ENCODE results near the gene RNPEPL1.

RNPEPL1 gene

DNA sequence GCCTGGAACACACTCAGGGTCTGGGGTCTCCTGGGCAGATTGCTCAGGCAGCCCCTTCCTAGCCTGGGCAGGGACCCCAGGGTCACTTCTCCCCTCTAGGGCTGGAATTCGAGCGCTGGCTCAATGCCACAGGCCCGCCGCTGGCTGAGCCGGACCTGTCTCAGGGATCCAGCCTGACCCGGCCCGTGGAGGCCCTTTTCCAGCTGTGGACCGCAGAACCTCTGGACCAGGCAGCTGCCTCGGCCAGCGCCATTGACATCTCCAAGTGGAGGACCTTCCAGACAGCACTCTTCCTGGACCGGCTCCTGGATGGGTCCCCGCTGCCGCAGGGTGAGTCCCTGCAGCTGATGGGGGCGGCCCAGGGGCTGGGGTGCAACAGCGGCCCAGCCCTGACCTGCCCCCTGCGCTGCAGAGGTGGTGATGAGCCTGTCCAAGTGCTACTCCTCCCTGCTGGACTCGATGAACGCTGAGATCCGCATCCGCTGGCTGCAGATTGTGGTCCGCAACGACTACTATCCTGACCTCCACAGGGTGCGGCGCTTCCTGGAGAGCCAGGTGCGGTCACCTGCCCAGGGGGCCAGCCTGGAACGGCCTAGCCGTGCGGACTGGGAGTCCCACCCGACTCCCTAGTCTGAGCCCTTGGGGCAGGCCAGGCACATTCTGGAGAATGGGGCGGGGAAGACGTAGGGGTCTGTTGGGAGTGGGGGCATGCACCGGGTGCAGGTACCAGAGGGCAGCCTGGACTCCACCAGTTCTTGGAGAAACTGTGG lies 8.3 kb downstream of the RNPEPL1 start:
- no peak for DNase-seq (ENCODE audit: low read depth in 3 of 3)

DNA sequence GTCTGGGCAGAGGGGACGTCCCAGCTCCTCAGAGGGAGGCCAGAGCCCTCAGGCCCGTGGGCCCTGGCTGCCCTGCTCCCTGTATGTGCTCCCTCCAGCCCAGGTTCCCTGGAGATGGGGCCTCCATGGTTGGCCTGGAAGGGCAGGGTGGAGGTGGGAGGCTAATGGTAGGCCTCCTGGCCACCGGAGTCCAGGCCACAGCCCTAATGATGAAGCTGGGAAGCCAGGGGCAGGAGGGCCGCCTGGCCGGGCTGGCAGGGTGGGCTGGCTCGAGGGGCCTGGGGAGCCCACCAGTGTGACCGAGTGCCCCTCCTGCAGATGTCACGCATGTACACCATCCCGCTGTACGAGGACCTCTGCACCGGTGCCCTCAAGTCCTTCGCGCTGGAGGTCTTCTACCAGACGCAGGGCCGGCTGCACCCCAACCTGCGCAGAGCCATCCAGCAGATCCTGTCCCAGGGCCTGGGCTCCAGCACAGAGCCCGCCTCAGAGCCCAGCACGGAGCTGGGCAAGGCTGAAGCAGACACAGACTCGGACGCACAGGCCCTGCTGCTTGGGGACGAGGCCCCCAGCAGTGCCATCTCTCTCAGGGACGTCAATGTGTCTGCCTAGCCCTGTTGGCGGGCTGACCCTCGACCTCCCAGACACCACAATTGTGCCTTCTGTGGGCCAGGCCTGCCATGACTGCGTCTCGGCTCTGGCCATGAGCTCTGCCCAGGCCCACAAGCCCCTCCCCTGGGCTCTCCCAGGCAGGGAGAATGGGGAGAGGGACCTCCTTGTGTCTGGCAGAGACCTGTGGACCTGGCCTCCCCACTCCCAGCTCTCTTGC lies 9.2 kb downstream of the RNPEPL1 start:
- no peak for DNase-seq (ENCODE audit: low read depth in 3 of 3)

- no peak for DNase-seq (ENCODE audit: low read depth in 3 of 3)
Observed at GRCh38 chr2:240578110-240578450, 9.8 kb downstream of the RNPEPL1 start.

DNA sequence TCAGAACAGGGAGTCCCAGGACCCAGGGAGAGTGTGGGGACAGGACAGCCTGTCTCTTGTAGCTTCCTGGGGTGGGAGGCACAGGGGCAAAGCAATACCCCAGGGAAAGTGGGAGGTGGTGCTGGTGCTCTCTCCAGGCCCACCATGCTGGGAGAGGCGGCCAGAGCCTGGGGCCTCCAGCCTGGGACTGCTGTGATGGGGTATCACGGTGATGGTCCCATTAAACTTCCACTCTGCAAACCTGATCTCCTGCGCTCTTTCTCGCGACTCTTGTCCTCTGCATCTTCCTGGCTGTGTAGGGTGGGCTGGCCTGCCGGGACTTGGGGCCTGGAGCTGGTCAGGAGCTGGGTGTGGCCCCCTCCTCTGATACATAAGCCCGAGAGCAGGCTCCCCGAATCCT lies 10.2 kb downstream of the RNPEPL1 start:
- DNase-seq (ENCODE audit: low read depth in 3 of 3), result no peak

DNA sequence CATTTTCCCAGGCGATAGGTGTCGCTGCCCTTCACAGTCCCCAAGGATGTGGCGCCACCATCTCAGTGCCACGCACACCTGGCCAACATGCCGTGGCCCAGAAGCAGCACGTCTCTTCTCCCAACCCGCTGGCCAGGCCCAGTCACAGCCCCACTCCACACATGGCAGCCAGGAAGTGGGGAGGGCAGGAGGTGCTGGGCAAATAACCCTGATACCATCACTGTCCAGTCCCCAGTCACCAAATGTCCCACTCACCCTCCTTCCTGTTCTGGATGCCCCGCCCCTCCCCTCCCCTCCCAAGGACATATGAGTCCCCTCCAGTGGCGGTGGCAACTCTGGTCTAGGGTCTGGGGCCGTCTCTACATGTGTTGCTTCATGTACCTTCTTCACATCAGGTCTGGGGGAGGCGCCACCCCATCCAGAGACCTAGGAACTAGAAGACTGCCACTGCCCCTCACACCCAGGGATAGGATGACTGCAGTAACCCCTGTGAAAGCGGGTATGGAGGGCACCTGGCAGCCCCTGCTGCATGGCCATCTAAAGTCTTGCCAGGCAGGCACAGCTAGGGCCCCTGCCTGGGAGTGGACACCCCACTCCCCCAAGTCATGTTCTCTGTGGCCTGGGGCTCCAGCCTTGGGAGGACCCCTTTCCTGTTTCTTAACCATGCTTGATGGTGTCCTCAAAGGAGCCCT lies 10.9 kb downstream of the RNPEPL1 start:
- DNase-seq (ENCODE audit: low read depth in 3 of 3), result no peak

GRCh38 chr2:240579771-240580614 lies 11.7 kb downstream of the RNPEPL1 start:
- DNase-seq (ENCODE audit: low read depth in 3 of 3), result peak in 2 of 3 donors; percentile 55 to 64

DNA sequence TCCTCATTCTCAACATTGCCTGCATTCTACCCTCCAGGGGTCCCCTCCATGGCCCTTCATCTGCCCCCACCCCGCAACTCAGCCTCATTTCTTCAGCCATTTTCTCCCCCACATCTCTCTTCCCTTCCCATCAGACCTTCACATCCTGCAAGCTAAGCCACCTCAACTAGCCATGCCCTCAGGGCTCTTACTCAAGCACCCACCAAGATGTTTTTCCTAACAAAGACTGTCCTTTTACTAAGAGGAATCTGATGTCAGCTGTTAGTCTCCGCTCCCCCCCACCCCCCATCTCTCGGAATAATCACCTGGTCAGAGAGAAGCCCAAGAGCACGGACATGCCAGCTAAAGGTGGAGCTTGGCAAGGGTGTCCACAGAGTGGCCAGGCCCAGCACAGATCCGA lies 13.5 kb downstream of the RNPEPL1 start:
- DNase-seq (ENCODE audit: low read depth in 3 of 3), result no peak

GRCh38 chr2:240582781-240583180 lies 14.5 kb downstream of the RNPEPL1 start:
- no peak for DNase-seq (ENCODE audit: low read depth in 3 of 3)

DNA sequence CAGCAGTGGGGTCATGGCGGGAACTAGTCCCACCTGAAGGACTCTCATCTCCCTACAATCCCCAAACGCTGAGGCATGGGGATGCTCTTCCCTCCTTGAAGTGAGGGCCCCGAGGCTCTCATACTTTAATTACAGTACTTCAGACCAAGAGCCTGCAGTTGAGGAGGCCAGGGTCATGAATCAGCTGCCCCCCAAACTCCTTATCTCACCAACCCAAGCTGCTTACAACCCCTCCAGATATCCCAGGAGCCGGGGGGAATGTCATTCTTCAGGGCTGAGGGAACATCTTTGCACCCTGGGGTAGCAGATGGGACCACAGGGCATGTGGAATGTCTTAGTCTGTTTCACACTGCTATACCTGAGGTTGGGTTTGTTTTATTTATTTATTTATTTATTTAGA lies 15.5 kb downstream of the RNPEPL1 start:
- no peak for DNase-seq (ENCODE audit: low read depth in 3 of 3)

DNA sequence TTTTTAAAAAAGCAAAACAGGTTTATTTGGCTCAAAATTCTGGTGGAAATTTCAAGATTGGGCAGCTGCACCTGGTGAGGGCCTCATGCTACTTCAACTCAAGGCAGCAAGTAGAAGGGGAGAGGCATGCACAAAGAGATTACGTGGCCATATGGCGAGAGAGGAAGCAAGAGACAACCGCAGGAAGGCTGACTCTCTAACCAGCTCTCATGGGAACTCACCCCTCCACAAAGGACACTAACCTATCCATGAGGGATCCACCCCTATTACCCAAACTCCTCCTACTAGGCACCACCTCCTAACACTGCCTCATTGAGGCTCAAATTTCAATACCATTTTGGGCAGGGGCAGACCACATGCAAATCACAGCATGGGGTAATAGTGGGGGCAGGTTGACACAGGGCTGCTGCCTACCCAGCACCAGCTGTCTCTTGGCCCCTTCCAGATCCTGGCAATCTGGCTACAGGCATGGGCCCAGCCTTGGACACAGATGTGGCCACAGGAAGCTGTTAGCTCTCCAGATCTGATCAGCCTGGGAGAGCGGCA lies 16.3 kb downstream of the RNPEPL1 start:
- no peak for DNase-seq (ENCODE audit: low read depth in 3 of 3)

DNA sequence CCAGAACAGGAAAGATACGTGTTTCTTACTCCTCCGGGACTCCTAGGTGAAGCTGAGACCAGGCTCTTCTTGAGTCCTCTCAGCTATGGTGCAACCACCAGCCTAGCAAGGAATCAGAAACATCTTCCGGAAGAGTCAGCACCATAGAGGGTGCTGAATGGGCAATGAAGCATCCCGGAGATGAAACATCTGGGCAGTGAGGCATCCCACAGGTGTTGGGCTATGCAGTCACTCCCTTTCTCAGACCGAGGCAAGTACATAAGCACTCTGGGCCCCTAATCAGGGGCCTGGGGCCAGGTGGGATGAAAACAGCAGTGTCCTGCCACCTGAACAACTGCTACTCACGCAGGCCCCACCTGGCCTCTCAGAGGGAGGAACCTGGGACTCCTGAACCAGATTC lies 16.8 kb downstream of the RNPEPL1 start:
- DNase-seq (ENCODE audit: low read depth in 3 of 3), result no peak

DNA sequence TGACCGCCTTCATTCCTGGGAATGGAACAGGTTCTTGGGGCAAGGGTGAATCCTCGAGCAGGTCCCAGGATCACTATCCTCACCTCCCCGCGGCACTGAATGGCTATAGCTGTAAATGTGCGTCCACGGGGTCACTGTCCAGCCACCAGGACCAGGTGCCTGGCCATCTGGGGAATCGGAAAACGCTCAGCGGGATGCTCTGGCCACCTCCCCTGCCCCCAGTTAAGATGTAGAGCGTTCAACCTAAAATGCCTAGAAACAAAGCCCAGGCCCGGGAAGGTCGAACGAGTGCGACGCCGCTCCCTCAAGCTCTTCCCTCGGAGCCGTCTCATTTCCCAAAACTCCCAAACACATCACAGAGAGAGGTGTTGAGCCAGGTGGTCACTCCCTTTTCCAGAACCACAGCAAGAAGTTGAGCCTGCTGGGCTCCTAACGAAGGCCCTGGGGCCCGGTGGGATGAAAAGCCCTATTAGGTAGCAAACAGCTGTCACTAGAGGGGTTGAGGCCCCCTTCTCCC lies 17.5 kb downstream of the RNPEPL1 start:
- no peak for DNase-seq (ENCODE audit: low read depth in 3 of 3)

- peak; percentile 93 to 97 (median 93) for DNase-seq (ENCODE audit: low read depth in 3 of 3)
Observed at GRCh38 chr2:240586198-240586918, 18.1 kb downstream of the RNPEPL1 start, which contains the start of gene CAPN10. Gene CAPN10, plus strand, starts transcription at chr2:240586734. Its CDS starts 178 bp downstream, at chr2:240586912.

DNA sequence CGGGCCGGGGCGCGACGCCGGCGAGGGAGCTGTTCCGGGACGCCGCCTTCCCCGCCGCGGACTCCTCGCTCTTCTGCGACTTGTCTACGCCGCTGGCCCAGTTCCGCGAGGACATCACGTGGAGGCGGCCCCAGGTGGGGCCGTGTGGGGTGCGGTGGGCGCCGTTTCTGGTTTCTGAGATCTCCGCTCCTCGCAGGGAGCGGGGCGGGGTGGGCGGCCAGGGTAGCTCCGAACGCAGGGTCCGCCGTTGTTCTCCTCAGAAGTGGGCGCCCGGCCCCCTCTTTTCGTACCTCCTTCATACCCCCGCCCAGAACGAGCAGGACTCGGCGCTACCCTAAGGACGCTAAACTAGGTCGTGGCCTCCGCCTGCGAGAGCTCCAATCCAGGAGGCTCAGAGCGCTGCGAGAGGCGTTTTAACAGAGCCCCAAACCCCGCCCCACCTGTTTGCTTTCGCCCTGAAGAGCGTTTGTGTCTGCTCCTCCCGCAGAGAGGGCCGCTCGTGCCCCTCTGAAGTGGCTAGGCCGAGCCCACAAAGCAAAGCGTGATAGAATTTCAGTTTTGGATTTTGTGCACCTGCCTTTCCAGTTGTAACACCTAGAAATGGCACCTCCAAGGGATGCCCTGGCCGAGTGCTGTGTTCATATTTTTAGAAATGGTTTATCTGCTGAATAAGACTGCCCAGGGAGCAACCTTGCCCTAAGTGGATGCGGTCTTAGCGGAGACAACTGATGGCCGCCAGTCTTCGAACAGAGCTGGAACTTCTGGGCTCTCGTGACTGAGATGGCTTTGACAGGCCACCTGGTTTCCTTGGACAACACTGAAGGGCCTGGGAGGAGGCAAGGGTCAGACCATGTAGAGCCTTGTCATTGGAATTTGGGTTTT lies 18.9 kb downstream of the RNPEPL1 start:
- peak in 1 of 3 donors; percentile 52 for DNase-seq (ENCODE audit: low read depth in 3 of 3)

DNA sequence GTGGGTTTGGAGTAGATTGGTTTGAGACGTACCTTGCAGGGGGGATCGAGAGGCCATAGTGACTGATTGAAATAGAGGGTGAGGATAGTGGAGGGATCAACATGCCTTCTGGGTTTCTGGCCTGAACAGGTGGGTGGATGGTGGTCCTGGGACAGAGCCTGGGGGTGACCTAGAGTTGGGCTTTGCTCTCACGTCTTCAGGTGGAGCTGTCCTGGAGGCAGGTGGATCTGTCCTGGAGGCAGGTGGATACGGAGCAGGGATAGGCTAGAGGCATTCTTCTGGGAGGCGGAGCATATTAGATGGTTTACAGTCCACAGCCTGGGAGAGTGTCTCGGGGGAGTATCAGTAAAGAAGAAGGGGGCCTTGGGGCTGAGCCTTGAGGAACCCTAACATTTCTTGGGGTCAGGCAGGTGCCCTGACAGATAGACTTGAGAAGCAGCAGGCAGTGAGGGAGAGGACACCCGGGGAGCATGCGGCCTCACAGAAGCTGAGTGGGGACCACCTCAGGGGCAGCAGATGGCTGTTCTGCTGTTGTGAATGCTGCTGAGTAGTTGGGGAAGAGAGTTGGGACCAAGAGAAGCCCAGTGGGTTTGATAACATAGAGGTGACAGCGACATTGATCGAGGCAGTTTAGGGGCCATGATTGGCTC lies 19.8 kb downstream of the RNPEPL1 start:
- no peak for DNase-seq (ENCODE audit: low read depth in 3 of 3)

DNA sequence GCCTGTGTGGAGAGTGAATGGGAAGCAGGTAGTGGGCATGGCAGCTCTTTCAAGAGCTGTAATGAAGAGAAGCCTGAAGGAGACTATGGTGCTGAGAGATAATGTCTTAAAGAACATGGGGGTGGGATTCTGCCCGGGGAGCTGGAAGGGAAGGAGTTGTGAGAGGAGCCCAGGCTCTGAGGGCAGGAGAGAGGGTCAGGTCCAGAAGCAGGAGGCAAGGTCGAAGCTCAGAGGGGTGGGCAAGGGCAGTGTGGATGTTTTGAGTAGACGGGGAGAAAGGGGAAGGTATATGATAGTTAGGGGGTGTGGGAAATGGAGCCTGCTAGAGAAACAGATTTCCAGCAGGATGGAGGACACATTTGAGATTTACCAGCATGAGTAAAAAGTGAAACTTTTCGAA lies 20.4 kb downstream of the RNPEPL1 start:
- DNase-seq (ENCODE audit: low read depth in 3 of 3), result no peak

GRCh38 chr2:240589375-240589774 lies 21.1 kb downstream of the RNPEPL1 start:
- no peak for DNase-seq (ENCODE audit: low read depth in 3 of 3)

GRCh38 chr2:240589850-240590525 lies 21.7 kb downstream of the RNPEPL1 start:
- no peak for DNase-seq (ENCODE audit: low read depth in 3 of 3)

Measured in stimulated activated CD4-positive, alpha-beta T cell treated with anti-CD3 and anti-CD28 coated beads, TNF-alpha, amount 100 ng/mL, for 48 hours (primary cell).